WTC11 (cell line): ENCODE measurements around the gene MYO5C.

ENCODE experiments used
- CTCF ChIP-seq: fragments of 200-600 bp; IDR thresholded peaks from 2 replicates; pipeline ENCODE4 v1.8.0; 2022; ENCODE audit warnings: antibody characterized with exemption
- FOXP1 ChIP-seq: sonication (generic); formaldehyde crosslinking; IDR thresholded peaks from 2 replicates; pipeline ENCODE4 v1.8.0; 2022; ENCODE audit warnings: missing genetic modification reagents, mild to moderate bottlenecking, moderate library complexity, borderline replicate concordance
- TF ChIP-seq, protein P1 (sequence below): sonication (generic); formaldehyde crosslinking; IDR thresholded peaks from 2 replicates; pipeline ENCODE4 v1.8.0; 2022; ENCODE audit warnings: mild to moderate bottlenecking, missing genetic modification reagents

GRCh38 chr15:52227456-52227855, 68.1 kb downstream of the MYO5C start:
- TF ChIP-seq CTCF (peak; percentile 60), FOXP1 (CRISPR knock-in tag) (no peak)
- TF ChIP-seq, protein P1, sequence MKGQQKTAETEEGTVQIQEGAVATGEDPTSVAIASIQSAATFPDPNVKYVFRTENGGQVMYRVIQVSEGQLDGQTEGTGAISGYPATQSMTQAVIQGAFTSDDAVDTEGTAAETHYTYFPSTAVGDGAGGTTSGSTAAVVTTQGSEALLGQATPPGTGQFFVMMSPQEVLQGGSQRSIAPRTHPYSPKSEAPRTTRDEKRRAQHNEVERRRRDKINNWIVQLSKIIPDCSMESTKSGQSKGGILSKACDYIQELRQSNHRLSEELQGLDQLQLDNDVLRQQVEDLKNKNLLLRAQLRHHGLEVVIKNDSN (CRISPR knock-in tag) = no peak
